ENCODE data around the gene GATAD2B.
"Not testable (repeated sequence)": the region's sequence is repeated elsewhere in the genome, so short reads cannot be mapped to it uniquely, and the experiment has no call there.

GATAD2B gene

GRCh38 chr1:153793973-153794615 is 128.7 kb downstream of the GATAD2B start:
- DNase-seq = no peak

- DNase-seq = no peak
Measured at GRCh38 chr1:153793261-153793972, 129.4 kb downstream of the GATAD2B start.

- DNase-seq = no peak
Measured at GRCh38 chr1:153792631-153793041, 130.1 kb downstream of the GATAD2B start.

GRCh38 chr1:153791648-153792253 is 131.0 kb downstream of the GATAD2B start:
- DNase-seq = no peak

- no peak for DNase-seq
Measured at GRCh38 chr1:153790966-153791647, 131.7 kb downstream of the GATAD2B start.

- DNase-seq = no peak
Measured at GRCh38 chr1:153790313-153790965, 132.3 kb downstream of the GATAD2B start.

- DNase-seq = no peak
Measured at GRCh38 chr1:153789478-153790034, 133.2 kb downstream of the GATAD2B start.

- no peak for DNase-seq
Measured at GRCh38 chr1:153786038-153786790, 136.6 kb downstream of the GATAD2B start.

GRCh38 chr1:153783233-153784190 is 139.3 kb downstream of the GATAD2B start:
- peak; percentile 91 for DNase-seq

GRCh38 chr1:153782648-153783047 is 140.1 kb downstream of the GATAD2B start:
- DNase-seq = not testable (repeated sequence)

GRCh38 chr1:153780551-153780950 is 142.2 kb downstream of the GATAD2B start:
- no peak for DNase-seq

- DNase-seq = no peak
Measured at GRCh38 chr1:153779781-153780541, 142.8 kb downstream of the GATAD2B start.

- DNase-seq = no peak
Measured at GRCh38 chr1:153778824-153779519, 143.8 kb downstream of the GATAD2B start.

GRCh38 chr1:153778051-153778823 is 144.5 kb downstream of the GATAD2B start:
- no peak for DNase-seq

GRCh38 chr1:153777648-153778047 is 145.1 kb downstream of the GATAD2B start:
- no peak for DNase-seq

GRCh38 chr1:153776845-153777370 is 145.9 kb downstream of the GATAD2B start:
- DNase-seq = no peak

- DNase-seq = peak; percentile 23
Measured at GRCh38 chr1:153776352-153776751, 146.4 kb downstream of the GATAD2B start.
